Measurements from ENCODE around the gene DLGAP1.

The DLGAP1 gene

DNA sequence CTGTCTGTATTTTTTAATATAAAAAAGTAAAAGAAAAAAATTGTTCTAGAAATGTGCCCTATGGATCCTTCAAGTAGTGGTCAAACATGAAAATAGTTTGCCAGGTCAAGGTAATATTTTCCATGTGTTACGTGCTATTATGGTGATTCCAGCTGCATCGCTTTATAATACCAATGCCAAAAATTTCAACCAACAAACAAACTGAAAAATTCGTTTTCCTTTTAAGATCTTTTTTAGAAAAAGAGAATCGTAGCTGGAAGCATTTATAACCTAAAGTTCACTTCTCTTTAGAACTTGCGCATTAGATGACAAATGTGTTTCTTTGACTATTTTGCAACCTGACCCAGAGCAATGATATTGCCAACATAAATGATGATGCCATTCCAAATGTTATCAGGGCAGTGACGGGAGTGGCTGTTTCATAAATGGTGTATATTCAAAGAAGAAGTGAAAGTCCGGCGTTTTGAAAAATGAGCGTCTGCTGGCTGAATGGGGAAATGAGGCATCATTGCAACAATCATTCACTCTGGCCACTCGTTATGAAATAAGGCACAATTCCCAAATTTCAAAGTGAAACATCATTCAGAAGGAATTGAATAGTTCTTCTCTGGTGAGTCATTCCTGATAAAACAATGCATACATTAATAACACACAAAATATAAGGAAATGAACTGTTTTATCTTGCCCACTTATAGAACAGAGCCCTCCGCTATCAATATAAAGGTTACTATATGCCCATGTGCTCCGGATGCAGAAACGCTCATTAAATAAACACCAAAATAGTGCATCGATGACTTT, 707.7 kb downstream of the DLGAP1 start:
- no peak for DNase-seq

DNA sequence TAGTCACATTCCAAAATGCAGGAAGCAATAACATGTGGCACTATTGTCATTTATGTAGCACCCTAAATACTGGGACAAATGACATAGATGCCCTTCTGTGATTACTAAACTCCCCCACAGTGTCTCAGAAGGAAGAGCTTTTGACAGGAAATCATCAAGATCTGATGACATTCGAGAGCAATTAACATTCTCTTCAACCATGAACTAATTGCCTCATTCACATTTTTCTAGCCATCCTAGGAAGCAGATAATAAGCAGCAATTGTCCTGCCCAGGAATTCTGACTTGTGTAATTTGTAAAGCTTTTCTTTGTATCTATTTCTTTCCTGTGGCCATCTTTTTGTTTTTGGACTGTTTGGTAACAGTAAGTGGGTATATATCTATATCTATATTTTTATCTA, 712.6 kb downstream of the DLGAP1 start:
- DNase-seq, result no peak

DNA sequence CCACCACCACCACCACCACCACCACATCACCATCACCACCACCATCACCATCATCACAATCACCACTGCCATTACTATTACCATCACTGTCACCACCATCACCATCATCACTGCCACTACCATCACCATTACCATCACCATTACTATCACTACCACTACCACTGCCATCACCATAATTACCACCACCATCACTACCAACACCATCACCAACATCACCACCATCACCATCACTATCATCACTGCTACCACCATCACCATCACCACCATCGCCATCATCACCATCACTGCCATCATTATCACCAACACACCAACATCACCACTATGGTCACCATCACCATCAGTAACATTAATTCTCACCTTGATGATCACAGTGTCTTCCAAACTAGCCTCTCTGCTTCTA, 713.8 kb downstream of the DLGAP1 start:
- no peak for DNase-seq

DNA sequence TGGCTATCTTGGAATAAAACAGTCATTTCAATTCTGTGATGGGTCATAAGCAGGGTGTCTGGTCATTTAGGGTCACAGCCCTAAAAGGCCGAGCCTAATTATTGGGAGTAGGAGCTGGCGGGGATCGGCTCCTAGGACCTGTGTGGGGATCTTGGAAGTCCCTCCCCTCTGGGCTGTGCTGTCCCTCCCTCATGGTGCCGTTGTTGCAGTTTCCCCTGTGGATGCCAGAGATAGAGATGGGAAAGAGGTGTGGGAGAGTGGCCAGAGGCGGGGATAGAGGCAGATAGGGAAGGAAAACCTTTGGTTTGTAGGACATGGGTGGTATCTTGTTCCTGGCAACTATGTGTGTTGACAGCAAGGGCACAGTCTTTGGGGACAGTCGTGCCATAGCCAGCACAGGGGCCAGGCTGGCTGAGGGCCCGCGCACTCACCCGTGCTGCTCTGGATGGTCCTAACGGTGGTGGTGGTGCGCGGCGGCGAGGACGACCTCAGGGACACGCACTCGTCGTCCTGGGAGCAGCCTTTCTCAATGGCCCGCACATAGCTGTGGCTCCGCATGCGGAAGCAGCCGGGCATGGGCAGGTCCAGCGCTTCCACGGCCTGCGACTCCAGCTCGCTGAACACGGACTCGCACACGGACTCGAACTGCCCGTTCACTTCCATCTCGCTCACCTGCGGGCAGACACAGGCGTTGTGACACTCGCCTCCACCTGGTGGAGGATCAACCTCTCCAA, 726.2 kb downstream of the DLGAP1 start:
- DNase-seq, result no peak

DNA sequence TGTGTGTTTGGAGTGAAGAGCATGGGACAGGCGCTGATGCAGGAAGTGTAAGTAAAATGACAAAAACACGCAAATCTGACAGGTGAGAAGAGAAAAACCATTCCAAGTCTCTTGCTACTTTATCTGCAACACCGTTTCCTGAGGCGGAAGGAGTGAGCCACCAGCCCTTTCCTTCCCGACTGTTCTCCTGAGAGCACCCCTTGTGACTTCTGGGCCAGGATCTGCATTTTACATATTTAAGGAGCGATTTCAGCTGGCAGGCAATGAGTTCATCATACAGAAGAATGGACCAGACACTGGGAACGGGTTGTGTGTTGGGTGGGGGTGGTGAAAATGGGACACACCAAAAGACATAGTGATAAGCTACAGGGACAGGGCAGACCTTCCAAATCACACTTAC, 727.8 kb downstream of the DLGAP1 start:
- no peak for DNase-seq

DNA sequence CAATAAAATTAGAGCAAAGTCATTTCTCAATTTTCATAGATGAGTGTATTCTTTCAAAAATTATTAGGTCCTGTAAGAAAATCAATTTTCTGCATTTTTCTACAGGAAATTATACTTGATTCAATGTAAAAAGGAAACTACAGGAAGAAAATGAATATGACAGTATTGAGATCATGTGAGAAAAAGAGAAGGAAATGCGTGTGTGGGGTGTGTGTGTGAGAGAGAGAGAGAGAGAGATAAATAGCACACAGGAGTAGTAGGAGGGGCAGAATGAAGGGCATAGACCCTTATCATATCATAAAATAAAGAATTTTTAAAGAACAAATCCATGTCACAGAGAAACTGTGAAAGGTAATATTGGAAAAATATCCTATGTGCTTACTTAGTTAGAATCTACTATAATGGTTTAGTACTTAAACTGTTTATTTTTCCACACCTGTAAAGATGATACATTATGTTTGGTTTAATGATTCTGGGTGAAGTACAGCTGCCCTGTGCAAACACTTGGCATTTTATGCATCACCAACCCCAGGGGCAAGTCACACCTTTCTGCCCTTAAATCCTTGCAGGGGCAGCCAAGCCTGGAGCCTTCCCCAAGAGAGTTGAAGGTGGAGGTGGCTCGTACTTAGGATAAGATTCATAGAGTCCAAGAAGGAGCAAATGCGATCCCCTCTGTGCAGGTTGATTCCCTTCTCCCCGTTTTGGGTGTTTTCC, 728.7 kb downstream of the DLGAP1 start:
- no peak for DNase-seq

DNA sequence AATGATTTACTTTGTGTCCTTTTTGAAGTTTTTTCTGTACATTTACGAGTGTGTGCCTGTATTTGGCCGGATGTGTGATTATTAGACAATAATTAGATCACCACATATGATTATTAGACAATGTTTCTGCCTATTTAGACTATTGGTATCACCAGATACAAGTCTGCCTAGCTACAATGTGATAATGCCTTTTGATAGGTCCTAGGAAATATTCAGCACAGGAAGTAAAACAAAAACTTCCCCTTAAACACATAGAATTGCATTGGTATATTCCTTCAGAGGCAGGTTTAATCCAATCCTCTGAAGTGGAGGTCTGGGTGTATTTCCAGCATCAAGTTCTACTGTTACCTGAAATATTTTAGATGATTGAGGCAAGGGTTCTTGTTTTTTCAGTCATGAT, 730.0 kb downstream of the DLGAP1 start:
- DNase-seq, result no peak

DNA sequence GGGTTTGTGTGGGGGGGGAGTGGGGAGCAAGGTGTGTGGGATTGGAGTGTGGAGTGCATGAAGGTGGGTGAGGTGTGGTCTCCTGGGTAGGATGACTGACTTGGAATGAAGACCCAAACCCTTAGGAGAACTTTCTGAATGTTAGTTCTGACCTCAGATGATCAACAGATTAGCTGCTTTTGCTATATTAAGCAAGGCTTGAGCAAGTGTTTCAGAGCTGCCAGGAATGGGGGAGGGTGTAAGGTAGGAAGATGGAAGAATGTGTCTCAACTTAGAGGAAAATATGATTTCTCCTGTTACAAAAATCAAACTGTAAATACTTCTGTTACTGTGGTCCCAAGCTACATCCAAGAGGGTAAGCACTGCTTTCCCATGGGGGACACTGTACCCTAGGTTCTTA, 731.6 kb downstream of the DLGAP1 start:
- DNase-seq, result no peak

DNA sequence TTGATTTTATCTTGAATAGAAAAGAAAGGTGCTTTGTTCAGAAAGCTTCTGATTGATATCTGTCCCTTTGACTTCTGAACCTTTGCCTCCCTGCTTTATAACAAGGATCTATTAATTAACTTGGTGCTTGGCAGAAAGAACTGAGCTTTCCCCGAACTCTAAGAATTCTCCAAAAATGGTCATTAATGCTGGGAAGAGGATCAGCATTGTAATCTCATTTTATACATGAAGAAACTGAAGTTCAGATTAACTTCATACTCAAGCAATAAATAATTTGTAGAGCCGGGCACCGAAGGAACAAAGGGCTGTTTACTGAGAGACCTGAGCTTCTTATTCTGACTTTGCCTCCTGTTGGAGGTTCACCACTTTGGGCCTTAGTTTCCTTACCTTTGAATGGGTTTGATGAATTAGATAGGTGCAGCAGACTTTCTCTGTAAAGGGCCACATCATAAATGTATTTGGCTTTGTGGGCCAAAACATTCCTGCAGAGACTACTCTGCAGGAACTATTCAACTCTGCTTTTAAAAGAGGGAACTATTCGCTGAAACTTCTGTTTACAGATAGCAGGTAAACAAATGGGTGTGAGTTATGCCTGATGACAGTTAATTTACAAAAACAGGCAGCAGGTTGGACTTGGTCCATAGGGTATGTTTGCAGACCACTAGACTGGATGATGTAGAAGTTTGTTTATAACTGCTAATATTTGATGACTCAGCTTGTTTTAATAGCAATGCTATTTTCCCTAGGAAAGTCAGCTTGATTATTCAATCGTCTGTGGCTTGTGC, 732.3 kb downstream of the DLGAP1 start:
- DNase-seq, result no peak

DNA sequence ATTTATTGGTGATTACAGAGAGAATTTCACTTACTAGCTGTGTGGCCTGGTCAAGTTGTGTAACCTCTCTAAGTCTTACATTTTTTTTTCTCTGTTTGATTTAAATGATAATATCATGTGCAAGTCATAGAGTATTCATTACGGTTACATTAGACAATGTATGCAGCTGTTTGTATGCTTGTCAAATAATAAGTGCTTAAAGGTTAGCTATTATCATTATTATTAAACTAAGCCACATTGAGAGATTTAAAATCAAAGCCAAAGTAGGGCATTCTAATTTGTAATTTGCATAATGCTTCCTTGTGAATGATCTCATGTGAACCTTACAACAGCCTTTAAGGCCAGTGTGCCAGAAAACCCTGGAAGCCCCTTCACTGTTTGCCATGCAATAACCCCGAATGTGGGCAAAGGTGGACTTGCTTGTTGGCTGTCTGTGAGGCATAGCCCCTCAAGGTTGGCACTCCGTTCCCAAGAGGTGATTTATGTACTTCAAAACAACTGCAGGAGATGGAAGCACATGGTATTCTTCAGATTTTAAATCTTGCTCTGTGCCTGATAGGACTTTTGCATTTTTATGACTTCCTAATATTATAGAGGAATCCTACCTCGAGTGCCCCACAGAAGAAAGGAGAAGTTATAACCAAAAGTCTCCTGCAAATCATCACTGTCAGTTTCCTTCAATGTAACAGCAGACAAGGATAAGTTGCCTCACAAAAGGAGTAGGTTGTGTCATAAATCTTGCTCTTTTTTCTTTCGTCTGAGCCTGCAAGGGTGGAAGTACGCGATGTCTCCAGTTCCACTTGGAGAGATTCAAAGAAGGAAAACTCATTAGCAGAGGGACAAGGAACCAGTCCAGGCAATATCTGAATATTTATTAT, 733.1 kb downstream of the DLGAP1 start:
- DNase-seq, result no peak

DNA sequence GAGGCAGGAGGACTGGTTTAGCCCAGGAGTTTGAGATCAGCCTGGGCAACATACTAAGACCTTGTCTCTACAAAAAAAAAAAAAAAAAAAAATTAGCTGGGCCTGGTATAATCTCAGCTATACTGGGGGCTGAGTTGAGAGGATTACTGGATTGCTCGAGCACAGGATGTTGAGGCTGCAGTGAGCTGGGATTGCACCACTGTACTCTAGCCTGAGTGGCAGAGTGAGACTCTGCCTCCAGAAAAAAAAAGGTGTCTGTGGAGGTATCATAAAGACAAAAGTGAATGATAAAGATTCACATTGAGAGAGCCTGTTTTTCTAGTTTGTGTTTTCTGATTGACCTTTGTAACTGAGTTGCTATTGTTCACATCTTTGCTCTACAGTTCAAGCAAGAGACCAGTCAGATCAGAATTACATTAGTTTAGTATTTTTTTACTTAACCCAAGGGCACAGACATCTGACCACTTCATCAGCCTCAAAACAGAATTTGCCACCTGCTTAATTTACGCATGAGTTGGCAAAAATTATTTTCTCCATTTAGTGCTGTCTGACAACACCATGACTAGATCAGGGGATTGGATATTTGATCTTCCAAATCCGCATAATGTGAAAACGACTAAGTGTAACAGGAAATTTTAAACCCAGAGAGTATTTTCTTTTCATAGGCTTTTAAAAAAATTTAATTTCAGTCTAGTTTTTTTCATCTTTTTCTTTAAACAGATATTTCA, 734.1 kb downstream of the DLGAP1 start:
- no peak for DNase-seq

DNA sequence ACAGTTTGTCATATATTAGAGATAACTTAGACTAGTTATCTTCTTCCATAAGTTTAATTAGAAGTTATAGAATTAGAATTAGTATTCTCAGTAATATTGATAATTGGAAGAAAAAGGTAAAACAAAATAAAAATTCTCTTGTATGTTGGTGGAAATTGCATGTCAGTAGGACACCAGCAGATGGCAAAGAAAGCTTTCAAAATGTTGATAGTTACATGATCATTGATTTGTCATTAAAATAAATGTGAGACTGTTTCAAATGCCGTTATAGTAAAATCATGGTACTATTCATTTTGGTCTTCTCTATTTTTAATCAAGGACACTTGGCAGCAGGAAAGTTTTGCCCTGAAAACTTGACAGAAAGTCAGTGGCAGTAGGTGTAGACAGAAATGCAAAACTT, 734.9 kb downstream of the DLGAP1 start:
- no peak for DNase-seq

DNA sequence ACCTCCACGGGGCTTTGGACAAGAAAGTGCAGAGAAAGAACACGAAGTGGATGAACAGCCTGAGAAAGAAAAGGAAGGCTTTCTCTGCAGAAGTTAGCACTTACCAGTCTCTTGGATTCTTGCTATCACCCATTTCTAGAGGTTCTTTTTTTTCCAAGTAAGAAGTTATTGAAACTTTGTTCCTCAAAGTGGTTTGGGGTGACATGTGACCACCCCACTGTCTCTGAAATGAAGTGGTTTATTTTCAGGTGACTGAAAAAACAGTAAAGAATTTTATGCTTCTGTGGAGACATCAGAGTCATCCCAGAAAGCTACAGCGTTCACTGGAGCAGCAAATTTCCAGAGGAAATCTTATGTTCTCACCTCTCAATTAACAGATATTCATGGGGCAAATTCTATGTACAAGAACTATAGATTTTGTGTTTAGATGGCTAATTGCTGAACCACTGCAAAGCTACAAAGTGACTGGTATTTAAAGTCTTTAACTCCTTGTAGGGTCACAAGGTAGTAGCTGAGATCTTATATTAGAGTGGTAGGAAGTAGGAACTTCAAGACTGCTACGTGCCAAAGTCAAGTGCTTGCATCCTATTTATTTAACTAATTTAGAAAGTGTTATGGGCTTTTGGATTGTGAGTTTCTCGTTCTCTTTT, 737.6 kb downstream of the DLGAP1 start:
- no peak for DNase-seq

DNA sequence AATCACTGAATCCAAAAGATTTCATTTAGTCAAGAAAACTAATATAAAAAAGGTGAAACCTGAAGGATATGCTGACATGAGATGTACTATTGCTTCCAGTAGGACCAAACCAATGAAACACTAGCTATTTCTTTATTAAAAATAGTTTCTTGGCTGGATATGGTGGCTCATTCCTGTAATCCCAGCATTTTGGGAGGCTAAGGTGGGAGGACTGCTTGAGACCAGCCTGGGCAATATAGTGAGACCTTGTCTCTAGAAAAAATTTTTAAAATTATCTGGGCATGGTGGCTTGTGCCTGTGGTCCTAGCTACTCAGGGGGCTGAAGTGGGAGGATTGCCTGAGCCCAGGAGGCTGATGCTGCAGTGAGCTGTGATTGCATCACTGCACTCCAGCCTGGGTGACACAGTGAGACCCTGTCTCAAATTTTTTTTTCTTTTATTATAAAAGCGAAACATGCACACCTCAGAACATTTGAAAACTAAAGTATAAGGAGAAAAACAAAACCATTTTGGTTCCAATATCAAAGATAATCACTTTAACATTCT, 738.9 kb downstream of the DLGAP1 start:
- DNase-seq, result no peak

DNA sequence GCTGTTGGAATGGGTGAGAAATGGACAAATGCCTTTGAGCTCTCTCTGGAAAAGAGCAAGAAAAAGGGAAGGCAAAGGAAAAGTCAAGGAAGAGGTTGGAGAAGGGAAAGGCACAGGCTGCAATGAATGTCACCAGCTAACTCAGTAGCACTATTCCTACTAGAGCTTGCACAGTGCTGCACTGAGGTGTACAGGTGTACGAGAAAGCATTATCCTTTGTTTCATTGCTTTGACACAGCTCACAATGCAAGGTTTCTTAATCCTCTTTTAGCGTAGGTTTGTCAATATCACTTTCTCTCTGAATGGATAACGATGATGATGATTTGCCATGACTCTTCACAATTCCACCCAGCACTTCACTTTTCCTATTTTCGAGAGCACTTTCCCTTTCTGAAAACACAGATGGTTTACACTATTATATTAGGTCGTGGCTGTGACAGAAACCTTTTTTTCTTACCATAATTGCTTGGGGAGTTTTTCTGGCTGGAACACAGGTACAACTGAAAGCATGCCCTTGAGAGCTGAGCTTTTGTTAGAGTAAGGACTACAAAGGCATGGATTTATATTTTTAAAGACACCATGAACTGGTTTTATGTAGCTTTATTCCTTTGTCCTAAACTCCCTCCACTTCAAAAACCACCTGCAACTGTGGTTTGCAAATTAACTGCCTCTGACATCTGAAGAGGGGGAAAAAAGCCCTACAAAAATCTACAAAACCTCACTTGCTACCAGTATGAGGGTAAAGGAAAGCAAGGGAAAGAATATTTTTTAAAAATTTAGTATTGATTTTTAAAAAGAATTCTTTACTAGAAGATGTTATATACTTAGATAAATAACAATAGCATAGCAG, 739.7 kb downstream of the DLGAP1 start:
- no peak for DNase-seq

DNA sequence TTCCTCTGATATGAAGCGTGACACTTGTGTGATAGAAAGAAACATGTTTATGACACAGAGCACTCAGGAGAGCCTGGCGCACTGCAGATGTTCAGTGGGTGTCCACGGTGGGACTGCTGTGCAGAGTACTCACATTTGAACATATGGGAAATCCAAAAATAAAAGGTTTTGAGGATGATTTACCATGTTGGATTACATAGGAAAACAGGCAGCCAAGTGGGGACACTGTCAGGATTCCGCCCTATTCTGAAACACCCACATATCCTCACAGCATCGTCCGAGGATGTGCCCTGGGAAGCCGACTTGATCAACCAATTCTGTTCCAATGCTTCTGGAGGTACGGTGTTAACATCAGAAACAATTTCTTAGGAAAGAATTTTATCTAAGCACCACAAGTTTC, 741.4 kb downstream of the DLGAP1 start:
- no peak for DNase-seq

DNA sequence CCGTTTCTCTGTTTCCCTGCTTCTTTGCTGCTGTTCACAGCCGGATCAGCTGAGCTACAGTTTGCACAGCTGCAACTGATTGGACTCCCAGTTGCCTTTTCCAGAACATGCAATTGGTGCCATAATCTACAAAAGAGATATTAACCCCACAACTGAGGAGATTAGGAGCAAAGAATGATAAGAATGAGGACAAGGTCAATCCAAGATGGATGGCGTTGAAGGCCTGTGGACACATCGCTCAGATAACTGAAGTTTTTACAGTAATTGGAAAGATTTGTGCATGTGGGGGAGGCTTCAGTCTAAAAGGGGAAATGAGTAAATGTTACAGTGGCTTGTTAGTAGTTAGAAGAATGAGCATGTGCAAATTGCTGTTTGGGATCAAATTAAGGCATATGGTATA, 741.9 kb downstream of the DLGAP1 start:
- DNase-seq, result no peak

DNA sequence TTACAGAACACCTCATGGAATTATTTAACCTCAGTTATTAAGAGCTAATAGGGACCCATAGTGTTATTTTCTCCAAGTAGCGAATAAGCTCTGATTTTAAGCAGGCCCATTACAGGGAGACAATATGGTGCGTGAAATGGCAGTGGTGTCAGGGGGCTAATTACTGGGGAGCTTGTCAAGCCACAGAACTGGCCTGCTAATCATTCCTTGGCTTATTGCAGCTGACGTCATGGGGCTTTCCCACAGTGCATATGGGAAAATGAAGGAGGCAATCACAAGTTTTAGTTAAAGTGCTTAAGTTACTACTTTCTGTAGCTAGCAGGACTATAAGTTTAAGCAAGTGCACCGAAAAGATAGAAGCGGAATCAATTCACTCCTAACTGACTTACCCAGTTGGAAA, 742.6 kb downstream of the DLGAP1 start:
- no peak for DNase-seq

DNA sequence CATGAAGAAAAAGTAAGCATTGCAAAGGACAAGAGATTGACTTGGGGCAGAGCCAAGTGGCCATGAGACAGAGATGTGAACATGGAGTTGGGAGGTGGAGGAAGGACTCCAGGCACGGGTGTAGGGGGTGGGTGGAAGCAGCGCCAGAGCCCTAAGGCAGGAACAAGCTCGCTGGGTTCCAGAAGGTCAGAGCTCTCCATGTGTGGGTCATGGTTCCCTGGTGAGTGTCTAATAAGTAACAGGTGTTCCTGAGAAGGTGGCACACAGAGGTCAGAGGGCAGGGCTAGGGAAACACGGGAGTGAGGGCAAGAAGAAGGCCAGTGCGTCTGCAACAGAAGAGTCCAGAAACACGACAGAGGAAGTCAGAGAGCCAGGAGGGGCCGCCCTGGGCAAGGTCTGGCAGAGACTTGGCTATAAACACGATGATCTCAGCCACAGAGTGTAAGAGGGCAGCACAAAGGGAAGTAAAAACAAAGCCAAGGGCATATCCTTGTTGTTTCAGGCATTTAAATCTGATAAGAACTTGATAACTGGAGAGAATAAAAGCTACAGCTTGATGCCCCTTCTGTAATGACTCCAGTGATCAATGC, 744.3 kb downstream of the DLGAP1 start:
- DNase-seq, result no peak

Measured in NCI-H1694 treated with DMSO at 0.1 percent for 48 hours (cell line).